Caco-2 (cell line): ENCODE data around the gene GUCA2A. TPM values are rescaled to one million over a fixed set of nuclear protein-coding genes. Genes with fewer than 3 reads are reported as not detected.

Experiments used
- BruUV-seq: library from RNA; stranded (reverse); fragments of 400-500 nt; replicated peaks from 2 replicates; lab custom pipeline; 2021; lab: Mats Ljungman, UMichigan
- CTCF ChIA-PET: fragments of 300-600 bp; sonication (Branson Sonifier 250); formaldehyde crosslinking; loops from one replicate; lab custom pipeline; 2022; ENCODE audit warnings: antibody characterized with exemption; lab: Charles Lee
- POLR2A ChIA-PET: fragments of 300-600 bp; sonication (Branson Sonifier 250); formaldehyde crosslinking; loops from one replicate; lab custom pipeline; 2022; ENCODE audit warnings: antibody characterized with exemption; lab: Charles Lee
- DNase-seq, 2 experiments: peaks; one replicate each; pipeline versions ENCODE4 v3.0.0 to v3.0.0-alpha.2; 2020 to 2022
- H3K27me3 ChIP-seq: replicated peaks from 2 replicates; pipeline ENCODE4 v1.6.0; 2011; ENCODE audit warnings: low read length; ENCODE audit not compliant: control insufficient read depth, insufficient read depth
- H3K36me3 ChIP-seq: 2 replicates; pipeline ENCODE4 v1.5.1; 2011; ENCODE audit warnings: low read length; ENCODE audit not compliant: control insufficient read depth, insufficient read depth
- H3K4me1 ChIP-seq: fragments of 250-450 bp; sonication (Bioruptor Pico); 2 replicates; pipeline ENCODE4 v1.5.1; 2020; ENCODE audit warnings: mild to moderate bottlenecking
- H3K4me3 ChIP-seq: 2 replicates; pipeline ENCODE4 v1.5.1; 2011; ENCODE audit warnings: low read depth, mild to moderate bottlenecking, control low read depth, low read length
- H3K9me3 ChIP-seq: fragments of 250-450 bp; sonication (Bioruptor Pico); 2 replicates; pipeline ENCODE4 v1.5.1; 2020; ENCODE audit warnings: mild to moderate bottlenecking, moderate library complexity
- H3K27ac Mint-ChIP-seq: one replicate; pipeline ENCODE4 v1.8.0; 2022; ENCODE audit warnings: mixed read lengths; ENCODE audit not compliant: unreplicated experiment
- H3K27me3 Mint-ChIP-seq: one replicate; pipeline ENCODE4 v1.8.0; 2022; ENCODE audit warnings: mixed read lengths; ENCODE audit not compliant: insufficient read depth, unreplicated experiment
- H3K36me3 Mint-ChIP-seq: one replicate; pipeline ENCODE4 v1.8.0; 2022; ENCODE audit warnings: mild to moderate bottlenecking, mixed read lengths; ENCODE audit not compliant: insufficient read depth, unreplicated experiment
- H3K4me1 Mint-ChIP-seq: one replicate; pipeline ENCODE4 v1.8.0; 2022; ENCODE audit warnings: low read depth, mixed read lengths; ENCODE audit not compliant: unreplicated experiment
- H3K4me3 Mint-ChIP-seq: one replicate; pipeline ENCODE4 v1.8.0; 2022; ENCODE audit warnings: mild to moderate bottlenecking, moderate library complexity, mixed read lengths; ENCODE audit not compliant: unreplicated experiment
- H3K9me3 Mint-ChIP-seq: one replicate; pipeline ENCODE4 v1.8.0; 2022; ENCODE audit warnings: mixed read lengths; ENCODE audit not compliant: unreplicated experiment
- CTCF ChIP-seq, 2 experiments: fragments of 200-600 bp in 1 of 2; IDR thresholded peaks; 1 replicate in 1 of 2; 2 replicates in 1 of 2; pipeline versions ENCODE4 v1.5.1 to v1.8.0; 2011 to 2022; ENCODE audit warnings: antibody characterized with exemption in 1 of 2, control low read depth in 1 of 2, inconsistent platforms in 1 of 2, low read depth in 1 of 2, low read length in 1 of 2, mild to moderate bottlenecking in 1 of 2, moderate library complexity in 1 of 2; ENCODE audit not compliant: insufficient read depth in 1 of 2, severe bottlenecking in 1 of 2, unreplicated experiment in 1 of 2
- intact Hi-C: fragments of 100-400 bp; cut with micrococcal nuclease; formaldehyde crosslinking; loops from one replicate; pipeline ENCODE4 v1.10.0; 2022; ENCODE audit not compliant: unreplicated experiment
- total RNA-seq: library from RNA; stranded (reverse); gene quantifications from 2 replicates; pipeline ENCODE4 v1.2.3, GENCODE V29; 2022

The GUCA2A gene
- total RNA-seq, 1 experiment from 2014 or later, result 28.8 TPM

- Histone ChIP-seq H3K4me3 (no peak overlapping the region), H3K9me3 (no peaks in the 10 kb centered on the region), H3K27me3 (no peaks in the 10 kb centered on the region), H3K36me3 (no peaks in the 10 kb centered on the region), H3K4me1 (no peaks in the 10 kb centered on the region)
- Mint-ChIP-seq H3K36me3 (peaks cover 59% of the 10 kb centered on the region), H3K9me3 (no peaks in the 10 kb centered on the region), H3K4me3 (no peak overlapping the region), H3K27me3 (no peaks in the 10 kb centered on the region), H3K4me1 (peaks cover 6% of the 10 kb centered on the region), H3K27ac (no peak overlapping the region)
- intact Hi-C loops, result no loop called here
- TF ChIP-seq CTCF (IDR thresholded peaks at IDR 0.05; ENCODE audit: insufficient read depth in 1 of 2, low read depth in 1 of 2, low read length in 1 of 2, severe bottlenecking in 1 of 2, unreplicated experiment in 1 of 2), result no peak
- DNase-seq, result no peak
- ChIA-PET CTCF (no interaction called here), POLR2A (interaction anchor here (0.5 kb wide), 1 partner anchor 144 kb away, joined by 3 read pairs; no protein-coding TSS in a partner anchor)
- BruUV-seq, result no TSS peak
Observed at GRCh38 chr1:42189931-42190853, 25.6 kb upstream of the GUCA2A start.

- H3K36me3 ChIP-seq, result peaks cover 2% of the 10 kb centered on the region
- CTCF ChIA-PET, result no interaction called here
- POLR2A ChIA-PET, result no interaction called here
- H3K4me3 ChIP-seq, result no peak overlapping the region
- no peak overlapping the region for H3K27ac Mint-ChIP-seq
- H3K9me3 Mint-ChIP-seq, result no peaks in the 10 kb centered on the region
- 0 out of 2 replicates have a peak, but pooled peaks cover 9% of the 10 kb centered on the region for H3K4me1 ChIP-seq
- H3K9me3 ChIP-seq, result no peaks in the 10 kb centered on the region
- TF ChIP-seq CTCF (IDR thresholded peaks at IDR 0.05; ENCODE audit: insufficient read depth in 1 of 2, low read depth in 1 of 2, low read length in 1 of 2, severe bottlenecking in 1 of 2, unreplicated experiment in 1 of 2), result no peak
- no peaks in the 10 kb centered on the region for H3K27me3 Mint-ChIP-seq
- no TSS peak for BruUV-seq
- H3K27me3 ChIP-seq, result no peaks in the 10 kb centered on the region
- peaks cover 62% of the 10 kb centered on the region for H3K36me3 Mint-ChIP-seq
- DNase-seq, result no peak
- intact Hi-C loops, result no loop called here
- no peak overlapping the region for H3K4me3 Mint-ChIP-seq
- H3K4me1 Mint-ChIP-seq, result peaks cover 15% of the 10 kb centered on the region
Observed at GRCh38 chr1:42186152-42186551, 21.6 kb upstream of the GUCA2A start.

- ChIA-PET POLR2A (no interaction called here), CTCF (interaction anchor here (0.7 kb wide), 1 partner anchor 563 kb away, joined by 7 read pairs; no protein-coding TSS in a partner anchor)
- no peak for TF ChIP-seq CTCF (IDR thresholded peaks at IDR 0.05; ENCODE audit: insufficient read depth in 1 of 2, low read depth in 1 of 2, low read length in 1 of 2, severe bottlenecking in 1 of 2, unreplicated experiment in 1 of 2)
- Histone ChIP-seq H3K36me3 (peaks cover 2% of the 10 kb centered on the region), H3K9me3 (no peaks in the 10 kb centered on the region), H3K4me3 (no peak overlapping the region), H3K27me3 (no peaks in the 10 kb centered on the region), H3K4me1 (0 out of 2 replicates have a peak, but pooled peaks cover 9% of the 10 kb centered on the region)
- BruUV-seq, result no TSS peak
- H3K4me3 Mint-ChIP-seq, result no peak overlapping the region
- H3K27ac Mint-ChIP-seq, result no peak overlapping the region
- peaks cover 51% of the 10 kb centered on the region for H3K36me3 Mint-ChIP-seq
- intact Hi-C loops, result no loop called here
- DNase-seq, result no peak
- peaks cover 15% of the 10 kb centered on the region for H3K4me1 Mint-ChIP-seq
- H3K27me3 Mint-ChIP-seq, result no peaks in the 10 kb centered on the region
- no peaks in the 10 kb centered on the region for H3K9me3 Mint-ChIP-seq
Observed at GRCh38 chr1:42184616-42185015, 20.1 kb upstream of the GUCA2A start.
